Cardiac muscle cell (in vitro differentiated cells and primary cell): ENCODE data around the gene SAP30BP. TPM values are rescaled to one million over a fixed set of nuclear protein-coding genes. Genes with fewer than 3 reads are reported as not detected.

Source experiments
- DNase-seq, 2 donors: peaks; one replicate each; pipeline versions ENCODE4 v3.0.0 to v3.0.0-alpha.2; 2010 to 2017; ENCODE audit warnings: low read depth in 1 of 2, low spot score in 1 of 2
- H3K27ac ChIP-seq: fragments of 200-600 bp; sonication (generic); 2 replicates; pipeline ENCODE4 v1.5.1; 2016
- H3K27me3 ChIP-seq: fragments of 200-600 bp; sonication (generic); 2 replicates; pipeline ENCODE4 v1.6.0; 2016; ENCODE audit warnings: control low read depth
- H3K36me3 ChIP-seq: fragments of 200-600 bp; sonication (generic); 2 replicates; pipeline ENCODE4 v1.5.1; 2016; ENCODE audit warnings: control low read depth
- H3K4me1 ChIP-seq: fragments of 200-600 bp; sonication (generic); 2 replicates; pipeline ENCODE4 v1.8.1; 2017; ENCODE audit warnings: low read depth, mild to moderate bottlenecking, mixed run types
- H3K4me3 ChIP-seq: fragments of 200-600 bp; sonication (generic); 2 replicates; pipeline ENCODE4 v1.5.1; 2016; ENCODE audit warnings: mild to moderate bottlenecking
- H3K9me3 ChIP-seq: fragments of 200-600 bp; sonication (generic); 2 replicates; pipeline ENCODE4 v1.5.1; 2017; ENCODE audit warnings: low read depth, mild to moderate bottlenecking, control low read depth
- polyA plus RNA-seq: library from polyadenylated mRNA; unstranded; fragments of >200 nt; fragmentation: Nextera tagmentation; extraction: Ambion mirVana; gene quantifications from 2 replicates; pipeline ENCODE4 v1.2.1, GENCODE V29; 2016
- total RNA-seq: library from RNA; depleted of rRNA; stranded (reverse); fragments of >200 nt; gene quantifications from 2 replicates; pipeline ENCODE4 v1.2.3, GENCODE V29; 2016
- TF ChIP-seq, protein P1 (sequence below): IDR thresholded peaks from 2 replicates; pipeline ENCODE4 v1.5.1; 2012; ENCODE audit warnings: low read depth, mild to moderate bottlenecking, low read length

Gene SAP30BP
- total and polyA plus RNA-seq, 2 experiments from 2014 or later, result 50.8 to 106 TPM

- no peaks in the 10 kb centered on the region for H3K36me3 ChIP-seq
- H3K4me3 ChIP-seq, result no peak overlapping the region
- no peak for DNase-seq
- H3K27ac ChIP-seq, result no peak overlapping the region
- no peaks in the 10 kb centered on the region for H3K4me1 ChIP-seq
- no peaks in the 10 kb centered on the region for H3K27me3 ChIP-seq
- no peaks in the 10 kb centered on the region for H3K9me3 ChIP-seq
- TF ChIP-seq, protein P1, sequence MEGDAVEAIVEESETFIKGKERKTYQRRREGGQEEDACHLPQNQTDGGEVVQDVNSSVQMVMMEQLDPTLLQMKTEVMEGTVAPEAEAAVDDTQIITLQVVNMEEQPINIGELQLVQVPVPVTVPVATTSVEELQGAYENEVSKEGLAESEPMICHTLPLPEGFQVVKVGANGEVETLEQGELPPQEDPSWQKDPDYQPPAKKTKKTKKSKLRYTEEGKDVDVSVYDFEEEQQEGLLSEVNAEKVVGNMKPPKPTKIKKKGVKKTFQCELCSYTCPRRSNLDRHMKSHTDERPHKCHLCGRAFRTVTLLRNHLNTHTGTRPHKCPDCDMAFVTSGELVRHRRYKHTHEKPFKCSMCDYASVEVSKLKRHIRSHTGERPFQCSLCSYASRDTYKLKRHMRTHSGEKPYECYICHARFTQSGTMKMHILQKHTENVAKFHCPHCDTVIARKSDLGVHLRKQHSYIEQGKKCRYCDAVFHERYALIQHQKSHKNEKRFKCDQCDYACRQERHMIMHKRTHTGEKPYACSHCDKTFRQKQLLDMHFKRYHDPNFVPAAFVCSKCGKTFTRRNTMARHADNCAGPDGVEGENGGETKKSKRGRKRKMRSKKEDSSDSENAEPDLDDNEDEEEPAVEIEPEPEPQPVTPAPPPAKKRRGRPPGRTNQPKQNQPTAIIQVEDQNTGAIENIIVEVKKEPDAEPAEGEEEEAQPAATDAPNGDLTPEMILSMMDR, result no peak
Measured at GRCh38 chr17:75734674-75735294, 67.6 kb downstream of the SAP30BP start.

GRCh38 chr17:75736173-75736835, 69.2 kb downstream of the SAP30BP start:
- Histone ChIP-seq H3K27ac (no peak overlapping the region), H3K36me3 (no peaks in the 10 kb centered on the region), H3K27me3 (no peaks in the 10 kb centered on the region), H3K4me3 (no peak overlapping the region), H3K9me3 (no peaks in the 10 kb centered on the region), H3K4me1 (no peaks in the 10 kb centered on the region)
- no peak for DNase-seq
- TF ChIP-seq, protein P1, result no peak

DNA sequence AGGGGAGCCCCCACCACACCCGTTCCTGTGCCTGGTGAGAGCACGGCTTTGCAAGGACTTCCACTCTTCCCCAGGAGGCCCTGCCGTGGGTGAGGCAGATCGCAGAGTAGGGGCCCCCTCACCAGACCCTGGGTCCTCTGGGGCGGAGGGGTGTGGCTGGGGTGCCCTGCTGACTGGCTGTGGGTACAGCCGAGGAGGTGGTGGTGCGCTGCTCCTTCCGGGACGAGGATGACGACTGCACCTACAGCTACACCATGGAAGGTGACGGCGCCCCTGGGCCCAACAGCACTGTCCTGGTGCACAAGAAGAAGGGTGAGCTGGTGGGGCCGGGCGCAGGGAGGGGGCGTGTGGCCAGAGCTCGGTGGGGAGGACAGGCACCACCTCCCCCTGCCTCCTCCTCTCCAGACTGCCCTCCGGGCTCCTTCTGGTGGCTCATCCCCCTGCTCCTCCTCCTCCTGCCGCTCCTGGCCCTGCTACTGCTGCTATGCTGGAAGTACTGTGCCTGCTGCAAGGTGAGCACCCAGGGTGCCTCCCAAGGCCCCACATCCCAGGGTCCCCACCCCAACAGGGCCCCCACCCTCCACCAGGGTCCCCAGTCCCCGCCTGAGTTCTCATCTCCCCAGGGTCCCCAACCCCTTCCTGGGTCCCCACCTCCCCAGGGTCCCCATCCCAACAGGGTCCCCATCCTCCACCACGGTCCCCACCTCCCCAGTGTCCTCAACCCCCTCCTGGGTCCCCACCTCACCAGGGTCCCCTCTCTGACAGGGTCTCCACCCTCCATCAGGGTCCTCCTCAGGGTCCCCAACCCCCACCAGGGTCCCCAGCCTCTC, 70.2 kb downstream of the SAP30BP start:
- DNase-seq, result no peak

GRCh38 chr17:75738218-75738802, 71.2 kb downstream of the SAP30BP start:
- peak in 1 of 2 donors; percentile 43 for DNase-seq
- Histone ChIP-seq H3K4me1 (no peaks in the 10 kb centered on the region), H3K27ac (no peak overlapping the region), H3K27me3 (no peaks in the 10 kb centered on the region), H3K4me3 (no peak overlapping the region), H3K9me3 (no peaks in the 10 kb centered on the region), H3K36me3 (no peaks in the 10 kb centered on the region)
- TF ChIP-seq, protein P1, result no peak

More for the DNA sequence above, 70.2 kb downstream of the SAP30BP start:
- Histone ChIP-seq H3K27me3 (no peaks in the 10 kb centered on the region), H3K27ac (no peak overlapping the region), H3K4me3 (no peak overlapping the region), H3K36me3 (no peaks in the 10 kb centered on the region), H3K9me3 (no peaks in the 10 kb centered on the region), H3K4me1 (no peaks in the 10 kb centered on the region)
- TF ChIP-seq, protein P1, result no peak

GRCh38 chr17:75739174-75739573, 72.0 kb downstream of the SAP30BP start:
- Histone ChIP-seq H3K9me3 (no peaks in the 10 kb centered on the region), H3K4me1 (no peaks in the 10 kb centered on the region), H3K4me3 (no peak overlapping the region), H3K27ac (no peak overlapping the region), H3K27me3 (no peaks in the 10 kb centered on the region), H3K36me3 (no peaks in the 10 kb centered on the region)
- TF ChIP-seq, protein P1, result no peak
- no peak for DNase-seq
